ENCODE measurements around the gene GSS.
"Not testable (repeated sequence)": the region's sequence is repeated elsewhere in the genome, so short reads cannot be mapped to it uniquely, and the experiment has no call there.

GSS gene

DNA sequence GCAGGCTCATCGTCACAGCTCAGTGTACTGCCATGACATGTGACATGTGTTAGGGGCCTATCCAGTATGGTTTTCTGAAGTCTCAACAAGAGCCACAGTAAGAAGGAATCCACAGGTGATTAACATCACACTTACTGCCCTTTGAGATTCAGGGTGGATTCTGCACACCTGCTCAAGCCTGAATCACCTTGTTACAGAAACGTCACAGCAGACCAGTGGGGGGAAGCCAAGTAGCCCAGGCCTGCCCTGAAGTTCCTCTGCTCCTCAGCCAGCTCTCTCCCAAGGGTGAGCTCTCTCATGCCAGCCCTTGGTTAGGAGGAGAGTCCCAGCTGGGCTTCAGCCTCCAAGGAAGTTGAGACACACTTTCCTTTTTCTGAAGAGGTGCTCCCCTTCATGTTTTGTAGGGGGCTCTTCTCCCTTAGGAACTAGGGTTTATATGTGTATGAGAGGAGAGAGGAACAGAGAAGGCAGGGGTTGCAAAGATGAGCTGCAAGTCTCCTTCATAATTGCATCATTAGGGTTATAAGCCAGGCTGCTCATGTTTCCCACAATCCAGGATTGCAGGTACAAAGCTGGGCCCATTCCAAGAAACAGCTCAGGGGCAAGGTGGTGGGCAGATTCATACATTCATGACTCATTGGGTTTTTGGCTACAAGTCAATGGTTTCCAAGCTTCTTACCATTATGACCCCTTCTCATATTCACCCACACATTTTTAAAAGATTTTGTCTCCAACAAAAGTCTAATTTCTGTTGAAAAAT lies 11.6 kb downstream of the GSS start:
- DNase-seq = no peak

DNA sequence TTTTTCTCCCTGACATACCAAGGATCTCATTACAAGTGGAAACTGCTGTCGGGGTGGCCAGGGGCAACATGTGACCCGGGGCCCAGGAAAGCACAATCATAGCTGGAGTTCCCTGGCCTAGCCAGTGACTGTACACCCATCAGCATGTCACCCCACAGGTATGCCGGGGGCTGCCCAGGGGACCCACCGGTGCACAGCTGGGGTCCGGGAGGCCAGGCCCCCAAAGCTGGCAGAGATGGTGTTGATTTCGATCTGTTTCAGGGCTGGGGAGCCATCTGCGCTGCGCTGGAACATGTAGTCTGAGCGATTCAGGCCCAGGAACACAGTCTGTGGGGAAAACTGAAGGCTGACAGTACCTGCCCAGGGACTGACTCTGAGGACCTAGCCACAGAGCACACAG lies 13.3 kb downstream of the GSS start:
- DNase-seq = no peak

DNA sequence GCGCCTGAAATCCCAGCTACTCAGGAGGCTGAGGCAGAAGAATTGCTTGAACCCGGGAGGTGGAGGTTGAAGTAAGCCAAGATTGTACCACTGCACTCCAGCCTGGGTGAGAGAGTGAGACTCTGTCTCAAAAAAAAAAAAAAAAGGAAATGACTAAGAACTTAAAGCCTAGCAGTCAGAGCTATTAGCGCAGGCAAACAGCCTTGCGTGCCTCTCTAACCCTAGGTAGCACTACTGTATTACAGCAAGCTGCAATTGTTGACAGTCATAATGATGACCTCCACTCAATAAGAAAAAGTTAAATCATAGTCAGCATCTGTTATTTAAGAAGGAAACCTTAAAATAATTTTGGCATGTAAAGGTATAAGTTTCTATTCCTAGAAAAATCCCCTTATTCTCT lies 14.4 kb downstream of the GSS start:
- no peak for DNase-seq

- DNase-seq = no peak
Observed at GRCh38 chr20:34940081-34940481, 15.5 kb downstream of the GSS start.

DNA sequence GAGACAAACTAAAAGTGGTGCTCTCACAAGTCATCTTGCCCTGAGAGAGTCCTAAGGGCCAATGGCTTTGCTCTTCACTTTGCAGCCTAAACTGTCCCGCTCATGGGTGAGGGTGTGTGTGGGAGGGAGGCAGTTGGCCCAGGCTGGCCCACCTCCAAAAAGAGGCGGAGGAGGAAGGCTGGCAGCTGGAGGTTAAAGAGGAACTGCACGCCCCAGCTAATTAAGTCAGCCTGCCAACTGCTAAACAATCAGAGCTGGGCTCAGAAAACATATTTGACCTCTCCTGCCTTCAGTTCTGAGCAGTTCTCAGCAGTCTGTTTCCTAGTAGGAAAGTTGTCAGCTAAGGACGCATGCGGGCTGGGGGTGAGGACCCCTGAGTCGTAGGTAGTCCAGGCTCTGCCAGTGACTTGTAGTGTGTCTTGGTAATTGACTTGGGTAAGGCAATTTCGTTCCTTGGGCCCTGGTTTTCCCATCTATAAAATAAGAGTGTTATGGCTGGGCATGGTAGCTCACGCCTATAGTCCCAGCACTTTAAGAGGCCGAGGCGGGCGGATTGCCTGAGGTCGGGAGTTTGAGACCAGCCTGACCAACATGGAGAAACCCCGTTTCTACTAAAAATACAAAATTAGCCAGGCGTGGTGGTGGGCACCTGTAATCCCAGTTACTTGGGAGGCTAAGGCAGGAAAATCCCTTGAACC lies 17.0 kb downstream of the GSS start:
- no peak for DNase-seq

DNA sequence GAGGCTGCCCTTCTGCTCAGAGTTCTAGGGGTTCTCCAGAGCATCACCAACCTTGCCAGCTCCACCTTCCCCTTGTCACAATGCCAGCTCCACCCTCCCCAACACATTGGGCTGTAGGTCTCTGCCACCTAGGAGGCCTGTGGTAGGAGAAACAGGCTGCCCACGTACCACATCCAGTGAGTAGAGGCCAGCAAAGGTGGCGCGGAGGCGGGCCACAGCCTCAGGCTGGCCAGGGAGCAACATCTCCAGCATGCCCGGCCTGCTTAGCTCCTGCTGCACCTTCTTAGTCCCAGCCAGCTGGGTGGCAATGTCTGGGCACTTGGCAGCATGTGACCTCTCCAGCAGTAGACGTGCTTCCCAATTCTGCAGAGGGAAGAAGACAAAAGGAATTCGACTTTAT lies 23.8 kb downstream of the GSS start:
- DNase-seq = no peak

- no peak for DNase-seq
Observed at GRCh38 chr20:34928411-34928810, 27.2 kb downstream of the GSS start.

DNA sequence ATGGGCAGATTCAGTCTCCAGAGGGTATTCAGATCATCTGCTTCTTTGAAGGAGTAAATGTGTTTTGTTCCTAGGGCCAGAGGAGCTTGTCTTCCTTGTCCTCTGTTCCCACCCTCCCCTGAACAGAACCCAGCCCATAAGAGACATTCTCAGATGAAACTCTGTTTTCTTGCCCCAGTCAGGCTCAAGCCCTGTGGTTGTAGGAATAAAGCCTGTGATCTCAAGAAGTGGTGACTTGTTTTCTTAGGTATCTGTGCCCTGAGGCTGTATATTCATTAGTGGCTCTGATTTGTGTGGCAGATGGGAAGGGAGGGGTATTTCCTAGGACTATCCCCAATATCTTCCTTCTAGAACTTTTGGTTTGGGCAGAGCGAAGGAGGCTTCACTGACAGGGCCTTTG lies 27.9 kb downstream of the GSS start:
- no peak for DNase-seq

DNA sequence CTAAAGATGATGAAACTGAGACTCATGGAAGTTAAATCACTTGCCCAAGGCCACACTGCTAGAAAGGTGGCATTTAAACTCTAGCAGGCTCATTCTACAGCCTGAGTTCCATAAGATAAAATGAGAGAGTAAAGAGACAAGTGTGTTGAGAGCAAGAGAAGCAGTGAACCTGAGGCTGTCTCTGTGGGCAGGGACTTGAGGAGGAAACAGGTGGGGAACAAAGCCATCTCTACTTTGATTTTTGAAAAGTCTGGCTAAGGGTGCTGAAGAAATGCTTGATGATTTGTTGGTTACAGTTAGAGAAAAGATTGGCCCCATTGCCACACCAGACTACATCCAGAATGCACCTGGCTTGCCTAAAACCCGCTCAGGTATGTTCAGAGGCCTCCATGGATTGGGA lies 29.0 kb downstream of the GSS start:
- DNase-seq = no peak

GRCh38 chr20:34925981-34926380 lies 29.6 kb downstream of the GSS start:
- no peak for DNase-seq

GRCh38 chr20:34925341-34925740 lies 30.3 kb downstream of the GSS start:
- no peak for DNase-seq

DNA sequence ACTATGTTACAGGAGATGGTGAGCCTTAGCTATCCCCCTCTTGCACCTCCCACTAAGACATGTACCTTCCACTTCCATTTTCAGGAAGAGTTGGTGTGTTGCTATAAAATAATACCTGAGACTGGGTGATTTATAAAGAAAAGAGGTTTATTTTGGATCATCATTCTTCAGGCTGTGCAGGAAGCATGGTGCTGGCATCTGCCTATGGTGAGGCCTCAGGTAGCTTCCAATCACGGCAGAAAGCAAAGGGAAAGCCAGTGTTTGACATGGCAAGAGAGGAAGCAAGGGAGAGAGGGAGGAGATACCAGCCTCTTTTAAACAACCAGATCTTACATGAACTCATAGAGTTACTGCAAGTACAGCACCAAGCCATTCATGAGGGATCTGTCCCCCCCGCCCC lies 32.2 kb downstream of the GSS start:
- DNase-seq = no peak

DNA sequence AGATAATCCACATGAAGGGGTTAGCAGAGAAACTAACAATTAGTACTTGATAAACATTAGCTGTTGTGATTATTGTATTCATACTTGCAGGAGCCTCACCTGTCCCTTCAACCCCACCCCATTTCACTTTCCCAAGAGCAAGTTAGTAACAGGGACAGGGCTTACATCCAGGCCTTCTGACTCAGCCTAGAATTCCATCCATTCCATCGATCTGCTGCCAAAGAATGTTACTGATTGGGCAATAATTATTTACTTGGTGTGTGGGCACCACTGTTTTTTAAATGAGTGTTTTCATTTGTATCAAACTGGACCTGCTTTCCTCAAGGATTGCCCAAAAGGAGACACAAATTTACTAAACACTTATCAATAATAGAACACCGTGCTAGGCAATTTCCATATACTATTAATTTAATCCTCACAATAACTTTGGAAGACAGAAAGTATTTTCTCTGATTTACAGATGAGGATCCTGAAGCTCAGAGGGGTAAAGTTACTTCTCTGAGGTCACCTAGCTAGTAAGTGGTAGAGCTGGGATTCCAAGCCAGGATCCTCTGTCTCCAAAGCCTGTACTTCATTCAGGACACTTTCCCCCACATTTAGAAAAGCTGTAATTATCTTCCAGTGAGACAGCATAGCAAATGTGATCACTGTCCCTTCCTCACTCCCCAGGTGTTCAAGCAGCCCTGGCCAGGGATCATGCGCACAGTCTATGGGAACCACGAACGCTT lies 32.8 kb downstream of the GSS start:
- no peak for DNase-seq

GRCh38 chr20:34921436-34921835 lies 34.2 kb downstream of the GSS start:
- no peak for DNase-seq

GRCh38 chr20:34920055-34920454 lies 35.6 kb downstream of the GSS start:
- DNase-seq = no peak

GRCh38 chr20:34916774-34917354 lies 38.7 kb downstream of the GSS start:
- DNase-seq = no peak

GRCh38 chr20:34915749-34916455 lies 39.7 kb downstream of the GSS start:
- no peak for DNase-seq

- no peak for DNase-seq
Observed at GRCh38 chr20:34915131-34915530, 40.5 kb downstream of the GSS start.

- no peak for DNase-seq
Observed at GRCh38 chr20:34907616-34908469, 47.8 kb downstream of the GSS start.

GRCh38 chr20:34904202-34904621 lies 51.4 kb downstream of the GSS start:
- no peak for DNase-seq

- DNase-seq = not testable (repeated sequence)
Observed at GRCh38 chr20:34898731-34899130, 56.9 kb downstream of the GSS start.

GRCh38 chr20:34898129-34898528 lies 57.5 kb downstream of the GSS start:
- DNase-seq = not testable (repeated sequence)
